ENCODE measurements around the gene MMP24.
"Not testable (repeated sequence)": the region's sequence is repeated elsewhere in the genome, so short reads cannot be mapped to it uniquely, and the experiment has no call there.

Gene MMP24

GRCh38 chr20:35311409-35311808 lies 84.9 kb downstream of the MMP24 start:
- no peak for DNase-seq (ENCODE audit: low spot score)

GRCh38 chr20:35311822-35312221 lies 85.3 kb downstream of the MMP24 start:
- DNase-seq (ENCODE audit: low spot score): no peak

- DNase-seq (ENCODE audit: low spot score): no peak
Measured at GRCh38 chr20:35312318-35312717, 85.8 kb downstream of the MMP24 start.

GRCh38 chr20:35314816-35315631 lies 88.5 kb downstream of the MMP24 start:
- DNase-seq (ENCODE audit: low spot score): no peak

- DNase-seq (ENCODE audit: low spot score): not testable (repeated sequence)
Measured at GRCh38 chr20:35315632-35316020, 89.1 kb downstream of the MMP24 start.

DNA sequence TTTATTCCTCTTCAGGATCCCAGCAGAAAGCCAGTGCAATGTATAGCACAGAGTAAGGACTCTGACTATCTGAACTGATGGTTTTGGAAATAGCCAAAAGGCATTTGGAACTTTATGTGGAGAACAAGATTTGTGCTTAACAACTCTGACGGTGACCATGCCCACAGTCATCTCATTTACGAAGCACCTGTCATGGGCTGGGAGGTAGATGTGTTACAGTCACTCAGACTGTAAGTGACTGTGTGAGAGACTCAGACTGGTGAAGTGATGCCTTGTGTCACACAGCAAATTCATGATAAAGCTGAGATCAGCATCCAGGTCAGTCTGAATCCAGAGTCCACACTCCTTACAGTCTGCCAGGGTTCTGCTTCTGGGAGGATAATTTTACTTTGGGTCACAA lies 89.6 kb downstream of the MMP24 start:
- no peak for DNase-seq (ENCODE audit: low spot score)

DNA sequence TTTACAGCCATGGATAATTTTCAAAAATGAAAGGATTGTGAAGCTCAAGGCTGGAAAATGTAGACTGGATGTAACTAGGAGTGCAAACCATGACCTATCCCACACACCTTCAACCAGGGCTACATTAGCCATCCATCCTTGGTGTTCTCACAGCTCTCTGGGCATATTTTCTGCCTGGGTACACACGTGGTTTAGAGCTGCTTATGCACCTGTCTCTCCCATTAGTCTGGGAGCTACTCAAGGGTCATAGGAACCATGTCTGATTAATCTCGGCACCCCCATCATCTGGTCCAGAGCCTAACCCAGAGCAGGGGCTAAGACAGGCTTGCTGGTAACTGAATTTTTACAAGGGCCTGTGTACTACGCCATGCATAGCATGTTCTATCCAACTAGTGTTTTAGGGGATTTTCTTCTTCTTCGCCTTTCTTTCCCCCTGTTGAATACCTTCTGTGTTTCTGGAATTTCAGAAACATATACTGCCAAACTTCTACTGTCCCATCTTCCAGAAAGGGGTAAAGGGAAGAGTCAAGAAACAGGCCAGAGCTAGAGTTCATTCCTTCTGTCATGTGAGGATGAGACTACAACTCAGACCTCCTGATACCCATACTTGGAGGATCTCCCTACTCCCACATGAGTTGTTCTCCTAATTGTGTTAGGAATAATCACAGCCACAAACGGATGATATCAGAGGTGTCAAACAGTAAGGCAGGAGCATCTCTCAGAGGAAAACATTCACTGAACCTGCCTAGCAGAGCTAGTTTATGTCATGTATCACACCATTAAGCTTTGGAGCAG lies 91.1 kb downstream of the MMP24 start:
- DNase-seq (ENCODE audit: low spot score): no peak

DNA sequence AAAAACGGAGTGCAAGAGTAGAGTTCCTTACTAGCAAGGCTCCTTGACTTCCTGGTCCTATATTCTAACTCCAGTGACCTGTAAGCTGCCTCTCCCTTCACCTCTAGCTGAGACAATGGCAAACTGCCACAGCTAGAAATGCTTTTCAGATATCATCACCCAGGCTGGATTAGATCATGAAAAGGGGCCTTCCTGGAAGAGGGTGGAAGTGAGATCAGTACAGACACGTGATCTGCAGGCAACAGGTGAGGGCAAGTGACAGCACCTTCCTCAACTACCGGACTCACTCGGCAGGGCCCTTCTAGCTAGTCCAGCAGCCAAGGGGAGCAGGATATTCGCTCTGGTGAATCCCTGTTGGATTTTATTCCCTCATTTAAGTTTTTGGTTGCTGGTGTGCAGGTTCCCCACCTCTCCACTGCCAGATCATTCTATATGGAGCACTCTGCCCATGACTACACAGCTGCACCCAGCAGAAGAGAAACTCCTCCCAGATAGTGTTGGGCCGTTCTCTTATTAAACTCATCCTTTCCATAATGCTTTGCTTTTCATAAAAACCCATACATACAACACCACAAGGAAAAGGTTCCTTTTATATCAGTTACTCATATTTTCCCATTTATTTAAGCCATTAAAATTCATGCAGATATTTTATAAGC lies 92.1 kb downstream of the MMP24 start:
- no peak for DNase-seq (ENCODE audit: low spot score)

DNA sequence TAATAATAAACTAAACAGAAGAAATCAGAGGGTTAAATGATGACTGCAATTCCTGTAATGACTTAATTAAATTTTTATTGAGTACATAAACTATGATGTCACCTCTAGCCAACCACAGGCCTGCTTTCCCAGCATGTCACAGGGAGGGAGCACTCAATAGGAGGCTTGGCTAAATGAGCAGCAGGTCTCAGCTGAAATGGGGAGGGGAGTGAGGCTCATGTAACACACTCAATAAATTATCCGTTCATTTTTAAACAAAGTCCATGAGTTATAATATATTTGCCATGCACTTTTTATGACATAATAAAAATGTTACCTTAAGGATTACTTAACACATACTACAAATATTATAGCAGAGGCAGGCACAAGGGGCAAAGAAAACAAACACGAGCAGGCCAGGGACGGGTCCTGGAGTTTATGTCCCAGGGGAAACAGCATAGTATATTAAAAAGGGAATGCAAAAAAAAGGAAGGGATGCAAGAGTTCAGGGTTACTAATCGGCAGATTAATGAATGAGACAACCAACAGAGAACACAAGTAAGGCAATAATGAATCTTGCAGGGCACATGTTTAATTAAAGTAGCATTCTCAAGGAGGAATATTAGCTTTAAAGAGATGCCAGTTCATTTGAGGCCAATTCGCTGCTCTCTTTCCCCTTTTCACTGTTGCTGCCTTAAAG lies 92.8 kb downstream of the MMP24 start:
- DNase-seq (ENCODE audit: low spot score): no peak

DNA sequence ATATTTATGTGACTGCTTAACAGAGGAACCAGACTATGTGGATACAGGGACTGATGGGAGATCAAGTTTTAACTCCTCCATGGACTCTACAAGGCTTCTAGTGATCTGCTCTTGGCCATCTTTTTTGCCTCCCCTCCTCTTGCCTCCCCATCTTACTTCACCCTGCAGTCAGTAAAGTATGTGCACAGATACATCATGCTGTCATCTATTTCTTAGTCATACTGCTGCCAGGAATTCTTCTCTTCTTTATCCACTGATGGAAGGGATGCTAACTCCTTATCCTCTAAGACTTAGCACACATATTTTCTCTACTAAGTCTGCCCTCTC lies 93.3 kb downstream of the MMP24 start:
- no peak for DNase-seq (ENCODE audit: low spot score)

DNA sequence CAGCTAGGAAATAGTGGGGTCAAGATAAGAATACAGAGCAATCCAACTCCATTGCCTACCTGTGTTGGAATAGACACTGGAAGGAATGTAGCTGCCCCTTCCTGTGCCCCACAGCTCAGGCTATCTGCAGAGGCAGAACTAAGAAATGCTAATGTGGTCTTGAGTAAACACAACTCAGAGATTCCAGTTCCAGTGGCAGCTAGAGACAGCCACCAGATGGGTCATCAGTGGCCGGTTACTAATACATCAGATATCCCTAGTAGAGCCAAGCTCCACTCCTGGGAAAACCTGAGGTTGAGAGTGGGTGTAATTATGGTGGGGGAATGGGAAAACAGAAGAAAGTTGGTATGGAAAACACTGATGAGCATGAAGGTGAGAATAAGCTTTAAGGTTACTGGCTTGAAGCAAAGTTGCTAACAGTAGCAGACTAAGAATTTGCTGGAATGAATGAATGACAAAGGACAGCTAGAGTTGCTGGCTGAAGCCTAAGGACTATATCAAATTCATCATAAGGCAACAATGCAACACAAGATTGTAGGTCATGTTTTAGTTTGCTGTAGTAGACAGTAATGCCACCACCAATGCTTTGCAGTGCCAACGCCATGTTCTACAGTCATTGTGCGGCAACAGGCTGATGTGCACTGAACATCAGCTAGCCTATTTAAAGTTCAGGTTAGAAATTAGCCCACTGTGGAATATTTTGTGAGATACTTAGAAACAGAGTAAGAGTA lies 94.1 kb downstream of the MMP24 start:
- no peak for DNase-seq (ENCODE audit: low spot score)

DNA sequence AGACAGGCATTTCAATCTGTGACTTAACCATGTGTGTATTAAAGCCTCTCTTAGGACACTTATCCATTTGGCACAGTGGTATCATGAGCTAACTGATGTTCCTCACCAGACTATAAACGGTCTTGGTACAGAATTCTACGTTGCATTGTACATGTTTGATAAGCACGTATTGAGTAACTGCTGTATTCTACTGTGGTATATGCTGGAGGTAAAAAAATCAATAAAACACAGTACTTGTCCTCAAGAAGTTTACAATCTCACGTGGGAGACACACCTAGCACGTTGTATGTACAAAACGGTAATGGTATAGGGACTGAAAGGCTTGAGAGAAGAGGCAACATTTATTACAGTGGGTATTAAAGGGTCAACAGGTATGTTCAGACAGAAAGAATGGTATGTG lies 98.9 kb downstream of the MMP24 start:
- DNase-seq (ENCODE audit: low spot score): no peak

- DNase-seq (ENCODE audit: low spot score): no peak
Measured at GRCh38 chr20:35326021-35326739, 99.7 kb downstream of the MMP24 start.

Data from germinal center (tissue), 1 donor.